NCI-H128 (cell line): Measurements from ENCODE around the gene CCDC201.

Source experiments
- DNase-seq: peaks from one replicate; lab custom pipeline; 2025; ENCODE audit not compliant: unreplicated experiment; lab: John Stamatoyannopoulos, UW

The CCDC201 gene

DNA sequence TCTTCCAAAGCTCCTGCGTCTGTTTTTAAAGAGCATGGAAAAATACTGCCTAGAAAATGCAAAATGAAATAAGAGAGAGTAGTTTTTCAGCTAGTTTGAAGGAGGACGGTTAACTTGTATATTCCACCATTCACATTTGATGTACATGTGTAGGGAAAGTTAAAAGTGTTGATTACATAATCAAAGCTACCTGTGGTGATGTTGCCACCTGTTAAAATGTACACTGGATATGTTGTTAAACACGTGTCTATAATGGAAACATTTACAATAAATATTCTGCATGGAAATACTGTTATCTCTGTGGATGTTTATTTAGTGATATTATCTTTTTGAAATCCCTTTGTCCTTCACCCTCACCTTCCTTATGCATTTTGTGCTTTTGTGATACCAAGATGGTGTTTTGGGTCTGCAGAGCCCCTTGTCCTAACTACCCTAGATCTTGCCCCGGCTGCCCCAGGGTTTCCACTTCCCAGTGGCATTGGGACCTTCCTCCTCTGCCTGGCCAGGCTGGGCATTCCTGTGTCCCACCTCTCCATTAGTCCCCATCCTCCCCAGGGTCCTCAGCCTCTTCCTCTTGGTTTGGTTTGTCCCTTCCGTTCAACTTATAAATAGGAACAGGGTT lies 20.6 kb upstream of the CCDC201 start:
- no peak for DNase-seq

DNA sequence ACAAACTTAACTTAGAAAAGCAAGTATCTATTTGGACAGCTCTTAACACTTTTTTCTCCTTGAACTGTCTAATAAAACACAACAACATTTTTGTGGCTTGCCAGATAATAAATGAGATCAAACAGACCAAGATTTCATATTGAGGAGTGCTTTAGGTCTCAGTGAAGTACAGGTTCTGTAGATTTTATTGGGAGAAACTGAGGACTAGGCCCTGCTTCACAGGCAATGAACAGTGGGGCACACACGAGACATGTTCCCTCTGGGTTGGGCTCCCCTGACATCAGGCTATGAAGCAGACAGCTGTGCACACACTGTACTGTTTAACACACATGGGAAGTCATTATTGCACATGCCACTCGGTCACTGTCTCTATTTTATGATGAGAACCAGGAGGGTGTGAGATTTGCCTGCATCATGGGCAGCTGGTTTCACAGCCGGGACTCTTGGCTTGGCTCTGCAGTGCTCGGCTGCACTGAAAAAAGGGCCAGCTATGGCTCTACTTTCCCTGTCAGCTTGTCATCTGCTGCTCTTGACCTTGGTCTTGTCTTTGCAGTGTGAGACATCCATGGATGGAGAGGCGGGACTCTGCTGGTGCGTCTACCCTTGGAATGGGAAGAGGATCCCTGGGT lies 19.6 kb upstream of the CCDC201 start:
- no peak for DNase-seq

DNA sequence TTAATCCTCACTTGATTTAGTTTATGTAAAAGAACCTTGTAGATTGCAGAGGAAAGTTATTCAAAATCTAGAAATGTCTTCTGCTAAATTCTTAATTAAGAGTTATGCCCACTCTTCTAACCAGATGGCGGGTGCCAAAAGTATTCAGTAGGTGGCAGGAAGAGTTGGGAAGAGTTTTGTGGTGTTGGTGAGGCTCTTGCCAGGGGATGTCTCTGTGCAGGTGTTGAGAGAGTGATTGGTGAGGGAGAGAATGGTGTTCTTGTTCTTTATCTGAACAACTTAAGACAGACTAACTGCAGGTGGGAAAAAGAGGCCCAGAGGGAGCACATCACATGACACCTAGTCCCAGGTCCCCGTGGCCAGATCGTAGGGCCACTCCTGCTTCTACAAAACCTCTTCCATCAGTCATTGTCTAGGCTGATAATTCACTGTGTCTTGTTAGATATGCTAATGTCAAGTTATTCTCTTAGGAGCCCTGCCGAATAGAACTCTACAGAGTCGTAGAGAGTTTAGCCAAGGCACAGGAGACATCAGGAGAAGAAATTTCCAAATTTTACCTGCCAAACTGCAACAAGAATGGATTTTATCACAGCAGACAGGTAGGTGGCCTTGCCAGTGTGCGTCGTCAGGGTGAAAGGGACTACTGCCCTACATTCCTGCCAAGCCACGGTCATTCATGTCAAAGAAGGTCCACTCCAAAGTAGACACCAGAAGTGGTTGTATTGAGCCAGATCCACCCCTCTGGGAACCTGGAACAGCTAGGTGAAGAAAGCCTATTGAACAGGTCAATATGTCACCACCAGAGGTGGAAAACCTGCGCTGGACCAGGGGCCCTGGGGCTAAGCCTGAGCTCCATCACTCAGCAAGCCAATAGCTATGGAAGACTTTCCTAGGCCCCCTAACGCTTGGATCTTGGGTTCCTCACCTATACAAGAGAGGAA lies 18.9 kb upstream of the CCDC201 start:
- DNase-seq, result no peak

DNA sequence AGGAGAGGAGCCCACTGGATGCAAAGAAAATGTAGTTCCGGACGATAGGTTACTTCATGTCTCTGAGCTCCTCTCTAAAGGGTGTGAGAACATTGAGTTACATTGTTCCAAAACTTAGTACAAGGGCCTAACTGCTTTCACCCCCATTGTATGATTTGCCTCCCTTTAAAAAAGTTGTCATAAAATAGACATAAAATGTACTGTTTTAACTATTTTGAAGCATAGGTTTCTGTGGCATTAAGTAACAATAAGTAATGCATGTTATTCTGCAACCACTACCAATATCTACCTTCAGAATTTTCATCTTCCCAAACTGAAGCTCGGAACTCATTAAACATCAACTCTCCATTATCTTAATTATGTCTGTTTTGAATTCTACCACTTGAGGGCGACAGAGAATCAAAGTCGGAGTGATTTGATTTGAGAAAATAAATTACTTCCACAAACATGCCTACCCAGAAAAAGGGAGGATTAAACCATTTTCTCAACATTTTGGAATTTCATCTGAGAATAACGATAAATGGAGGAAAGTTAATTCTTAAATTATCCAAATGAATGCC lies 18.1 kb upstream of the CCDC201 start:
- no peak for DNase-seq

DNA sequence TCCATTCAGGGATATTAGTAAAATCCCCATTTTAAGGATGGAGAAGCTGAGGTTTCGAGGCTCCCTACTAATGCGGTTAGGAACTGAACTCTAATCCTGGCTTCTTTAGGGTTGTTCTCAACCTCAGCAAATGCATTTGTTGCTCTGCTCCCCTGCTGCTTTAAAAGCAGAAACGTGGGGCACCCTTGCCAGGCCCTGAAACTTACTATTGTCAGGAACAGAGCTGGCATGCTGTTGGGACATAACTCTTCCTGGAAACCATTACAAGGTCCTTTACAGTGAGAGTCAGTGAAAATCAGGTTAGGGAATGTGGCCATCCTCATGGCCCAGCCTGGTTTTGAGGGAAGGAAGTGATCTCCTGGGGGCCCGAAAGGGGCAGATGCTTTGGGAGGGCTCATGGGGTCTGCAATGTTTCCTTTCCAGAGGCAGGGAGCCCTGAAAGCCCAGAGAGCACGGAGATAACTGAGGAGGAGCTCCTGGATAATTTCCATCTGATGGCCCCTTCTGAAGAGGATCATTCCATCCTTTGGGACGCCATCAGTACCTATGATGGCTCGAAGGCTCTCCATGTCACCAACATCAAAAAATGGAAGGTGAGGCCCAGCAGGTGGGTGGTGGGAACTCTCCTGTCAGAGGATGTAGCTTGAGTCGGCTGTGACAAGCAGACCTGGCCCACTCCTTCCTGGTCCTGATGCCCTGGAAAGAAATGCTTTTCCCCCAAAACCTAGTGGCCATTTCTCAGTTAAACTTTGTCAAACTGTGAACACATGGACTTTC lies 17.4 kb upstream of the CCDC201 start:
- no peak for DNase-seq

DNA sequence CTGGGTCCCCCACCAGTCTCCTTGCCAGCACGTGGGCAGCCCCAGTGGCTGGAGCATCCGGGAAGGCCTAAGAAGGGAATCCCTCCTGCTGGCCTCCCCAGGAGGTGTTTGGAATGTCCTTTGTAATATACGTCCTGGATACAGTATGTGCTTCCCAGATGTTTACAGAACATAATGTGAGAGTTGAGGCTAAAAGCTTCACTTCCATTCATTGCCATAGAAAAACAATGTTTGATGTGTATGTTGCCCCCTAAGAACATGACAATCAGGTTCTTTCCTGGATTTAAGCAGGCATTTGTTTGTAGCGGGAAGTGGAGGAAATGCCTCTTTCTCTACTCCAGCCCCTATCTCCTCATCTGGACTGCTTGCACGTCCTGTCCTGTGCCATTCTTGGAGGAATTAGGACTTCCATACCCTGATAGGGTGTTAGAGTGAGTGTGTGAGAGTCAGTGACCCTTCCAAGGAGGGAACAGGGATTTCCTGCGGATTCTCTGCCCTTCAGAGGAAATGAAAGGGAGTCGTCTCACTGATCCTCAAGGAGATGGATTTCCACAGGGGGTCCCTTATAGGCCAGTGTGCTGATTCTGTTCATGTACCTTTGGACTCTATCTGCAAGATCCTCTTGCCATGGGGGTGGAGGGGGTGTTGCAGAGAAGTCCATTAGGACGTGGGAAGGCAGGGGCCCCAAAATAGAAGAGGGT lies 16.6 kb upstream of the CCDC201 start:
- DNase-seq, result no peak

DNA sequence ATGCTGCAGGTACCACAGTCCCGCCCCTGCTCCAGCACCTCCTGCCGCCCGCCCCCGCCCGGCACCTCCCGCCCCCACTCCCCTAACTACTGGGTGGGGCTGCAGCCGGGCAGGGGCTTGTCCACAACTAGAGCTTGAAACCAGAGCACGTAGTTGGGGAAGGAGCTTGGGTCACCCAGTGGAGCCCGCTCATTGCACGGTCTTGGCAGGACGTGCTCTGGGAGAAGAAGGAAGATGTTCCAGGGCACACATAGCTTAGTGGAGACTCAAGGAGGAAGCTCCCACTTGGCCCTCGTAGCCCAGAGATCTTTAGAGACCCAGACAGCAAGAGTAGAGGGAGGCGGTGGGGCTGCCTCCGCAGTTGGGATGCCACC lies 16.1 kb upstream of the CCDC201 start:
- DNase-seq, result no peak

DNA sequence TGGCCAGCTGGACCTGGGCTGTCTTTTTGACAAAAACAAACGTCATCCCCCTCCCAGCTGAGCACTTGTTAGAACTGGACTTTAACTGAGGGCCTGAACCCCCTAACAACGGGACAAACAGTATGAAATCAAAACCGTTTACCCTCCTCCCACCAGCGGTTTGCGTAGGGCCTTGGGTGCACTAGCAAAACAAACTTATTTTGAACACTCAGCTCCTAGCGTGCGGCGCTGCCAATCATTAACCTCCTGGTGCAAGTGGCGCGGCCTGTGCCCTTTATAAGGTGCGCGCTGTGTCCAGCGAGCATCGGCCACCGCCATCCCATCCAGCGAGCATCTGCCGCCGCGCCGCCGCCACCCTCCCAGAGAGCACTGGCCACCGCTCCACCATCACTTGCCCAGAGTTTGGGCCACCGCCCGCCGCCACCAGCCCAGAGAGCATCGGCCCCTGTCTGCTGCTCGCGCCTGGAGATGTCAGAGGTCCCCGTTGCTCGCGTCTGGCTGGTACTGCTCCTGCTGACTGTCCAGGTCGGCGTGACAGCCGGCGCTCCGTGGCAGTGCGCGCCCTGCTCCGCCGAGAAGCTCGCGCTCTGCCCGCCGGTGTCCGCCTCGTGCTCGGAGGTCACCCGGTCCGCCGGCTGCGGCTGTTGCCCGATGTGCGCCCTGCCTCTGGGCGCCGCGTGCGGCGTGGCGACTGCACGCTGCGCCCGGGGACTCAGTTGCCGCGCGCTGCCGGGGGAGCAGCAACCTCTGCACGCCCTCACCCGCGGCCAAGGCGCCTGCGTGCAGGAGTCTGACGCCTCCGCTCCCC lies 15.5 kb upstream of the CCDC201 start, which contains the start of gene IGFBP1:
IGFBP1 (plus strand) TSS at position 304 of the 808 bp plus-strand sequence; CDS start at position 469, 165 bp downstream.
- DNase-seq, result no peak

DNA sequence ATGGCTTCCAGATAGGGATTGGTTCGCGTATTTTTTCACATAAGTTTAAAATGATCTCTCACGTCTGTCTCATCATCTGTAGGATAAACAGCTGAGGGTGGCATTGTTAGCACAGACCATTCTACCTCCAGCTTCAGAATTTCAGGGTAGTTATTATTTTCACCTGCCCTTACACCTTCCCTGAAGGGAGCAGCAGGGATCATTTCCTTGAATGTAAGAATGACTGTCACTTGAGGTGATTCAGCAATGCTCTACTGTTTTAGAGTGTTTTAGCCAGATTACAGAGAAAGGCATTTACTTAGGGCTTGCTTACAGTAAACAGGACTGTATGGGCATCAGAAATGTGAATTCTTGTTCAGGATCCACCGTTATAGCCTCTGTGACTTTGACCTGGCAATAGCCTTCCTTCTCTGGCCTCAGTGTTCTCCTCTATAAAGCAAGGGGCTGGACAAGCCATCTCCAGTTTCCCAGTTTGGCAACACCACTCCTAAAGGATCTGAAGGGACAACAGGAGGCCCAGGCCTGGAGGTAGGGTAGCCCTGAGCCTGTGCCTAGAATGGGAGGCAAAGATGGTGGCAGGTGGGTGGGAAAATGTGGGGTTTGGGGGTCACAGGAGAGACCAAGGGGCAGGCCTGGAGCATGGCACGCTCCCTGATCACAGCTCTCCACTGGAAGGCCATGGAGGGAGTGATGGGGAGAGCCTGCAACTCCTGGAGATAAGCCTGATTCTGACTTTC lies 14.2 kb upstream of the CCDC201 start:
- no peak for DNase-seq

DNA sequence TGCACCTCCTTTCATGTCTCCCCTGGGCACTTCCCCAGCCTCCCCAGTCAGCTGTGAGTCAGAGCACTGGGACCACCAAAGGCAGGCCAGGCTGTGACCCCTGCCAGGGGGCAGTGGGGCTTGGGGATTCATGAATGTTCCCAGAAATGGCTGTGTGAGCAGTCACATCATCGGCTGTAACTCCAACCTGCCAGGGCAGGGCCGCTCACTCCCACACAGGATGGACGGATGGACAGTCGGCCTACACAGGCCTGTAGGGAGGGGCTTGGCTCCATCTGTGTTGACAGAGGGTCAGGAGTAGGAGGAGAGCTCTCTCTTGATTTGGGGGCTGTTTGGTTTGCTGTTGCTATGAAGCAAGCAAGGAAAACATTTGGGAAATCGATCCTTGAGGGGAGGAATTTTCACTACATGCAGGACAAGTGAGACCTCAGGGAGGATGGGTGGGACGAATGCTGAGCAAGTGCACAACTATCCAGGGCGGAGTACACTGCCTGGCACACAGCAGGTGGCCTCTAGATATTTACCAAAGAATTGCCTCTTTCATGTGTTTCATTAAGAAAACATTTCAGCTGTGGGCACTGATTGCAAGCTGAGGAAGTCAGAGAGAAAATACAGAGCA lies 12.5 kb upstream of the CCDC201 start:
- no peak for DNase-seq

DNA sequence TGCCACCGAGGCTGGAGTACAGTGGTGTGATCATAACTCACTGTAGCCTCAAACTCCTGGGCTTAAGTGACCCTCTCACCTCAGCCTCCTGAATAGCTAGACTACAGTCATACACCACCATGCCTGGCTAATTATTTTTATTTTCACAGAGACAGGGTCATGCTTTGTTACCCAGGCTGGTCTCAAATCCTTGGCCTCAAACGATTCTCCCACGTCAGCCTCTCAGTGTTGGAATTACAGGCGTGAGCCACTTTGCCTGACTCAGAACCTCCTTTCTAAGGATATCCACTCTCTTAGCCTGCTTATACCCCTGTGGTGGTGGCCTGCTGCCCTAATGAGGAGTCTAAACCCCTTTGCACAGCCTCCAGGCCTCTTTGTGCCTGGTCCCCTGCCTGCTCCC lies 11.3 kb upstream of the CCDC201 start:
- DNase-seq, result no peak

DNA sequence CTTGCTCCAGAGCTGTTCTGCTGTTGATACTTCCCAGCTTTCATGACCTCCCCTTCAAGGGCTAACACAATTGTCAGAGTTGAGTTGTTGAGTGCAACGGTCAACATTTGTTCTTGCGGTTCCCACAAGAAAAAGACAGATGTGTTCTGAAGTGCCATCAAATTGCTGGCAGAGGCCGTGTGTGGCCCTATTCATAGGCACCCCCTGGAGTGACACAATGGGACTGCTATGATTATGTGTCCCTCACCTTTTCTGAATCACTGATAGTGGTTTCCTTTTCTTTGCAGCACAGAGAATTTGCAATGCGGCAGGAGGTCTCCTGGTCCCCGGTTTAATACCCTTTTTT lies 9.6 kb upstream of the CCDC201 start:
- DNase-seq, result no peak

DNA sequence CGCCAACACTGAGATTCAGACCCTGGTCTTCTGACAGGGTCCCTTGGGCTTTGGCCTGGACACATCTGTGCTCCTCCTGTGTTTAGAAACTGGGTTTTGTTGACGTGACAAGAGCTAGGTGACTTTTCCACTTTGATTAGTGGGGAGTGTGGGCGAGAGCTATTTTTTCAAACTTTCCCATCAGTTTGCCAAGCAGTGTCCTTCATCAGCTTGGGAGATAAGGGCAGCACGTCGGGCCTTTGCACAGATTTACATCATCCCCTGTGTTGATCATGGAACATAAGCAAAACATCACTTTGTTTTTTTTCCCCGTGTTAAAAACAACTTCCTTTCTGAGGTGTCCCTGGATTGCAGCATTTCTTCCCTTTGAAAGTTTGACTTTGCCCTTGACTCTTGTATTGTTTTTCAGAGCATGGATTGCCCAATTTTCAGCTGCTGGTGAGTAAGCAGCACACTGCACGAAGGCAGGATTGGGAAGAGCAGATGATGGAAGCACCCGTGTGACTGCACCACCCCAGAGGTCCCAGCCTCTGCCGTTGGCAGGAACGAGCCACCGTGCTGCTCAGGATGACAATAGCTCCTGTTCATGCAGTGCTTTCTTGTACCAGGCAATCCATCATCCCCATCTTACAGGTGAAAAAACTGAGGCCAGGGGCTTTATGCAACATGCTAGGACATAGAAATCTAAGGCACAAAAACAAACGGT lies 9.0 kb upstream of the CCDC201 start:
- no peak for DNase-seq

DNA sequence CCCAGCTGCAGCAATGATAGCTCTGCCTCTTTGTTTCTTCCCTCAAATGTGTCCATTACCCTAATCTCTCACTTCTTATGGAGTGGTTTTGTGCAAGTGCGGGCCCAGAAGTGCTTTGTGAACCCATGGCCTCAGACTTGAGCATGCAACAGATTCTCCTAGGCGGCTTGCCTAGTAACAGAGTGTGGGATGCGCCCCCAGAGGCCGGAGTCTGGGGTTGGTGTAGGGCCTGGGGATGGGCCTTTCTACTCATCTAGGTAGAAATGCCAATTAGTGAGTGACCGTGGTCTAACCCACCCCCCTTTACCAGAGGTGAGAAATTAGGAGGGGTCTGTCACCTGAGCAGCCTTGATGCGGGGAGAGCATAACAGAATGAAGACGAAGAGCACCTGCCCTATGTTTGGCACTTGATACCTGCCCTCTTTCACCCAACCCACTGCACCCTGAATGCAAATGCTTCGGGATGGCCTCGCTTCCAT lies 8.4 kb upstream of the CCDC201 start:
- no peak for DNase-seq

DNA sequence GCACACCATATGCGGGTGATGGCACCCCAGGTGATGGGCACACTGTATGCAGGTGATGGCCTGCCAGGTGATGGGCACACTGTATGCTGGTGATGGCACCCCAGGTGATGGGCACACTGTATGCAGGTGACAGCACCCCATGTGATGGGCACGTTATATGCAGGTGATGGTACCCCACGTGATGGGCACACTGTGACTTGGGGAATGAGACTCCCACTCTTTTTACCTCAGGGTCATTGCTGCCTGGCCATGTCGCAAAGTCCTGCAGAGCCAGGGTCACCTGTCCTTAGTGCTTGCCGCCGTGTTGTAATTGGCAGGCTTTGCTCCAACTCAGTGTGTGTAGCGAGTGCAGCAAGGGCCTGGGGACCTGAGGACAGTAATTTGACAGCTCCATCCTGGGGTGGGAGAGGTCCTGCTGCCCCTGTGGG lies 7.6 kb upstream of the CCDC201 start:
- DNase-seq, result no peak

DNA sequence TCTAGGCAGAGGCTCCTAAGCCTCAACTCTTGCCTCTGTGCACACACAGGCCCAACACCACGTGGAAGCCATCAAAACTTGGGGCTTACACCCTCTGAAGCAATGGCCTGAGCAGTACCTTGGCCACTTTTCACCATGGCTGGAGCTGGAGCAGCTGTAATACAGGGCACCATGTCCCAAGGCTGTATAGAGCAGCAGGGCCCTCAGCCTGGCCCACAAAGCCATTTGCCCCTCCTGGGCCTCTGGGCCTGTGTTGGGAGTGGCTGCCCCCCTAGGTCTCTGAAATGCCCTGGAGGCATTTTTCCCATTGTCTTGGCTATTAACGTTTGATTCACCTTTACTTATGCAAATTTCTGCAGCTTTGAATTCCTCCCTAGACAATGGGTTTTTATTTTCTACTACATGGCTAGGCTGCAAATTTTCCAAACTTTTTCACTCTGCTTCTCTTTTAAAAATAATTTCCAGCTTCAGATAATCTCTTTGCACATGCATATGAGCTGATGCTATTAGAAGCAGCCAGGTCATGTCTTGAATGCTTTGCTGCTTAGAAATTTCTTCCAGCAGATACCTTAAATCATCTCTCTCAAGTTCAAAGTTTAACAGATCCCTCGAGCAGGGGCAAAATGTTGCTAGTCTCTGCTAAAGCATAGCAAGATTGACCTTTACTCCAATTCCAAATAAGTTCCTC lies 5.7 kb upstream of the CCDC201 start:
- no peak for DNase-seq

DNA sequence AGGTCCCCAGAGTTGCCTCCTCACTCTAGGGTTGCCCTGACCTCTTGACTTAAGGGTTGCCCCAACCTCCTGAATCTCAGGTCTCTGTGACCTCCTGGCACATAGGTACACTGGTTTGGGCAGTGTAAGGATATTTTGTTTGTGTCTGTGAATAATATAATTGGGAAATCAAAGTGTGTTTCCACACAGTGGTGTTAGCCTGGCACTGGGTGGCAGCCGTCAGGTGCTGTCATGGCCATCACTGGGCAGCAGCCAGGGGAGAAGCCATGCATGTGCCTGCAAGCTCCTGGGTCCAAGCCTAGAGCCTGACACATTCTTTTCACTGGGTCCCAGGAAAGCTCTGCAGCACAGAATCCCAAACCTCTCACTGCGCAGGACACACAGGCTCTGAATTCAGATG lies 3.6 kb upstream of the CCDC201 start:
- no peak for DNase-seq
